Naive thymus-derived CD4-positive, alpha-beta T cell (primary cell): ENCODE data around the gene SFTA2. TPM values are rescaled to one million over a fixed set of nuclear protein-coding genes. Genes with fewer than 3 reads are reported as not detected.

Experiments
- ATAC-seq: fragments of 150-1000 bp; cut with Tn5 transposase; 2 replicates; pipeline ENCODE4 v1.10.0; 2021; ENCODE audit warnings: mild to moderate bottlenecking, moderate library complexity
- CTCF ChIA-PET: fragments of 350-600 bp; sonication (Branson Sonifier 250); formaldehyde crosslinking; loops from one replicate; lab custom pipeline; 2021; ENCODE audit warnings: antibody characterized with exemption; lab: Charles Lee
- POLR2A ChIA-PET: fragments of 350-600 bp; sonication (Branson Sonifier 250); formaldehyde crosslinking; loops from one replicate; lab custom pipeline; 2021; ENCODE audit warnings: antibody characterized with exemption, inconsistent platforms; lab: Charles Lee
- DNase-seq, 9 donors: peaks; one replicate each; pipeline versions ENCODE4 v3.0.0 to v3.0.0-alpha.2; 2020 to 2022; ENCODE audit warnings: mixed read lengths in 1 of 9
- H3K27ac ChIP-seq: one replicate; pipeline ENCODE4 v1.7.0; 2013; ENCODE audit warnings: mild to moderate bottlenecking, low read depth, low read length, moderate library complexity
- H3K27me3 ChIP-seq, 2 donors: one replicate each; pipeline ENCODE4 v1.7.0; 2013; ENCODE audit warnings: low read length in 2 of 2, mild to moderate bottlenecking in 2 of 2, moderate library complexity in 2 of 2; ENCODE audit not compliant: control insufficient read depth in 2 of 2, insufficient read depth in 2 of 2
- H3K36me3 ChIP-seq, 3 experiments: 1 replicate in 2 of 3; 2 replicates in 1 of 3; pipeline ENCODE4 v1.7.0; 2013; ENCODE audit warnings: low read length in 3 of 3, mild to moderate bottlenecking in 3 of 3, moderate library complexity in 1 of 3; ENCODE audit not compliant: insufficient read depth in 3 of 3, control insufficient read depth in 2 of 3
- H3K4me1 ChIP-seq, 2 donors: one replicate each; pipeline ENCODE4 v1.7.0; 2013; ENCODE audit warnings: low read length in 2 of 2, mild to moderate bottlenecking in 2 of 2, moderate library complexity in 1 of 2; ENCODE audit not compliant: control insufficient read depth in 2 of 2, insufficient read depth in 2 of 2
- H3K4me3 ChIP-seq: 2 replicates; pipeline ENCODE4 v1.7.0; 2013; ENCODE audit warnings: mild to moderate bottlenecking, low read length
- H3K9me3 ChIP-seq, 3 experiments: 1 replicate in 2 of 3; 2 replicates in 1 of 3; pipeline ENCODE4 v1.7.0; 2013; ENCODE audit warnings: low read length in 3 of 3; ENCODE audit not compliant: control insufficient read depth in 2 of 3
- H3K27ac Mint-ChIP-seq, 9 donors: one replicate each; pipeline ENCODE4 v1.8.0; 2020 to 2022; ENCODE audit warnings: mixed read lengths in 9 of 9, mild to moderate bottlenecking in 8 of 9, moderate library complexity in 5 of 9, inconsistent platforms in 2 of 9
- H3K27me3 Mint-ChIP-seq, 5 donors: one replicate each; pipeline ENCODE4 v1.8.0; 2021 to 2022; ENCODE audit warnings: mixed read lengths in 5 of 5, mild to moderate bottlenecking in 1 of 5
- H3K36me3 Mint-ChIP-seq, 5 donors: one replicate each; pipeline ENCODE4 v1.8.0; 2020 to 2022; ENCODE audit warnings: mixed read lengths in 5 of 5, mild to moderate bottlenecking in 3 of 5, inconsistent platforms in 1 of 5
- H3K4me1 Mint-ChIP-seq, 7 donors: one replicate each; pipeline ENCODE4 v1.8.0; 2020 to 2022; ENCODE audit warnings: mixed read lengths in 7 of 7, mild to moderate bottlenecking in 3 of 7, inconsistent platforms in 1 of 7
- H3K4me3 Mint-ChIP-seq, 10 donors: one replicate each; pipeline ENCODE4 v1.8.0; 2020 to 2022; ENCODE audit warnings: mild to moderate bottlenecking in 10 of 10, mixed read lengths in 10 of 10, moderate library complexity in 6 of 10, inconsistent platforms in 2 of 10
- H3K9me3 Mint-ChIP-seq, 11 donors: one replicate each; pipeline ENCODE4 v1.8.0; 2020 to 2022; ENCODE audit warnings: mixed read lengths in 11 of 11, mild to moderate bottlenecking in 4 of 11, inconsistent platforms in 1 of 11, moderate library complexity in 1 of 11
- intact Hi-C, 2 donors: fragments of 100-400 bp; cut with micrococcal nuclease; formaldehyde crosslinking; loops; one replicate each; pipeline ENCODE4 v1.15.1; 2023
- polyA plus RNA-seq, 2 donors: library from polyadenylated mRNA; unstranded; fragments of 300-500 nt; fragmentation: Illumina TruSeq; gene quantifications; one replicate each; pipeline ENCODE4 v1.2.3, GENCODE V29; 2021
- total RNA-seq, 6 experiments: library from RNA in 5 of 6; stranded (reverse) in 5 of 6; gene quantifications; 1 replicate in 5 of 6; 2 replicates in 1 of 6; pipeline ENCODE4 v1.2.3 and lab custom pipeline; 2021 to 2026

The SFTA2 gene
- total and polyA plus RNA-seq, 7 experiments from 2014 or later = 0.34 TPM; not detected in 6

DNA sequence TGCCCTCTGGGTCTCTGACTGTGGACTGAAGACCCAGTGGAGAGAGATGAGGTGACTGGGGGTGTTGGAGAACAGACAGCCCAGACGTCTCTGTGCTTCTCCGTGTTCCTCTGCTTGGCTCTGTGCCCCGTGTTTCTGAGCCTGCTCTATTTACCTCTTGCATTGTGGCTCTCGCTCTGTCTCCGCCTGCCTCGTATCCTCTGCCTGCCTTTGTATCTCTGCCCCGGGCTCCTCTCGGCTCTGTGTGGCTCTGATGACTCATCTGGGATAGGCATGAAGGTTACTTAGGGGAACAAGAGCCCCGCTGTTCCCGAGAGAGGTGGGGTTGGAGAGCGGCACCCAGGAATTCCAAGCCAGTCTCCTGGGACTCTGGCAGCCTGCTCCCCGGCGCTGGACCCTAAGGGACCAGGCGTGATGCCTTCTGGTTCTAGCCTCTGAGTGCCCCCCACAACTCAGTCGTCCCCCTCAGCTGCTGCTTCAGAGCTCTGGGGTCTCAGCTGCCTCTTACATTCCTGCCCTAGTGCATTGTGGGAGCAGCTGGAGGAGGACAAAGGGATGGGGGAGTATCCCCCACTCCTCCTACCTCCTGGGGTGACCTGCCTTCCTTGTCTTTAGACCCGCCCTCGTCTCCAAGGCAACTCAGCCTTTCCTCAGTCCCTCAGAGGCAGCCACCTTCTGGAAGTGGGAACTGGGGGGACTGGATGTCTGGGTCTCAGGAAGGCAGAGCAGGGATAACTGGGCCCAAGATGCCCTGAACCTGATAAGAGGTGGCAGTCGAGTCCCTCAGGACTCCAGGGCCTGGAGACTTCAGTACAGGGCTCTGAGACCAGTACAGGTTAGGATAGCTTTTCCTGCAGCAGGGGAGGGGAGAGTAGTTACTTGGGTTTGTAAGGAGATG, 45.7 kb downstream of the SFTA2 start:
- intact Hi-C loops = loop anchor here (1.0 to 10.0 kb wide), 3 partner anchors 28 to 271 kb away; partner anchors contain the start of genes VARS2 (in 2 of the 2), MRPS18B (in 1 of the 2) and PPP1R10 (in 1 of the 2)

DNA sequence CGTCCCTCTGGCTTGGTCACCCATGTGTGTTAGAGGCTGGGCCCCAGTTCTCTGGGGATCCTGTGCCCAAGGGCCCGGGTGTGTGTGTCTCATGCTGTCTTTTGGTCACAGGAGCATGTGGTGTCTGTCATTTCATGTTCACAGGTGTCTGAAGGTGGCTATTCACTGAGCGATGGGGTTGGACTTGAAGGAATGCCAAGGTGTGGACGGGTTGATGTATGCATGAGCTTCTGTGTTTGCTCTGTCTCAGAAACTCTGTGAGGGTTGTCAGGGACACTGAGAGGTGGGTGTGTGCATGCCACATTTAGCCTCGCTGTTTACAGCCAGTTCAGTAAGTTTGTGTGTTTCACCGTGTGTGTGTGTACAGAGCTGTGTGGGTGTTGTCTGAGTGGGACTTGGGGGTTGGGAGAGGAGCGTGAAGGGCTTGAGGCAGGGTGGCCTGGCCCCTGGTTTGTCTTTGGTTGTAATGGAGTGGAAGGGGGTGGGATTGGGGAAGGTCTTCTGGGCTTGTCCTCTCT, 46.4 kb downstream of the SFTA2 start:
- H3K9me3 Mint-ChIP-seq = no peaks in the 10 kb centered on the region
- no peaks in the 10 kb centered on the region for H3K27me3 ChIP-seq
- ChIA-PET CTCF (interaction anchor here (1.0 to 12.4 kb wide), 4 partner anchors 24 to 399 kb away, joined by 3 to 172 read pairs (median 3); no protein-coding TSS in a partner anchor), POLR2A (interaction anchor here (0.5 to 3.2 kb wide), 9 partner anchors 21 to 209 kb away, joined by 3 to 20 read pairs (median 3); partner anchors contain the start of genes IER3 and VARS2)
- peak overlapping the region; percentile 48 to 90 (median 89) for H3K27ac Mint-ChIP-seq
- intact Hi-C loops = loop anchor here (2.0 to 10.0 kb wide), 2 partner anchors 29 to 271 kb away; partner anchors contain the start of genes MRPS18B (in 1 of the 2), PPP1R10 (in 1 of the 2) and VARS2 (in 1 of the 2)
- H3K4me1 ChIP-seq = peaks cover 12 to 35% of the 10 kb centered on the region in 2 donors
- H3K36me3 ChIP-seq = peaks cover 0 to 10% (median 0%) of the 10 kb centered on the region in 3 experiments
- peak overlapping the region; percentile 68 for H3K4me3 ChIP-seq
- H3K9me3 ChIP-seq = no peaks in the 10 kb centered on the region
- peaks cover 0 to 7% (median 0%) of the 10 kb centered on the region in 5 donors for H3K27me3 Mint-ChIP-seq
- DNase-seq = peak in 3 of 9 donors; percentile 12 to 33 (median 17)
- H3K36me3 Mint-ChIP-seq = peaks cover 0 to 12% (median 6%) of the 10 kb centered on the region in 5 donors
- peak; percentile 19 for ATAC-seq
- peak overlapping the region; percentile 73 to 90 (median 82) for H3K4me3 Mint-ChIP-seq
- peaks cover 25 to 53% (median 32%) of the 10 kb centered on the region in 7 donors for H3K4me1 Mint-ChIP-seq
- H3K27ac ChIP-seq = peak overlapping the region; percentile 70

More for the DNA sequence above, 45.7 kb downstream of the SFTA2 start:
- Mint-ChIP-seq H3K36me3 (peaks cover 0 to 13% (median 6%) of the 10 kb centered on the region in 5 donors), H3K4me3 (peak overlapping the region; percentile 73 to 90 (median 82)), H3K27ac (peak overlapping the region; percentile 48 to 90 (median 89)), H3K27me3 (peaks cover 0 to 6% (median 0%) of the 10 kb centered on the region in 5 donors), H3K4me1 (peaks cover 25 to 52% (median 32%) of the 10 kb centered on the region in 7 donors), H3K9me3 (no peaks in the 10 kb centered on the region)
- Histone ChIP-seq H3K4me1 (peaks cover 12 to 35% of the 10 kb centered on the region in 2 donors), H3K27ac (peak overlapping the region; percentile 70), H3K27me3 (no peaks in the 10 kb centered on the region), H3K9me3 (no peaks in the 10 kb centered on the region), H3K4me3 (peak overlapping the region; percentile 68), H3K36me3 (peaks cover 0 to 17% (median 0%) of the 10 kb centered on the region in 3 experiments)
- ChIA-PET CTCF (interaction anchor here (0.9 to 12.4 kb wide), 3 partner anchors 8 to 201 kb away, joined by 3 to 172 read pairs (median 3); no protein-coding TSS in a partner anchor), POLR2A (interaction anchor here (0.6 to 1.4 kb wide), 5 partner anchors 59 to 435 kb away, joined by 3 to 6 read pairs (median 3); no protein-coding TSS in a partner anchor)
- ATAC-seq (peak; percentile 46), DNase-seq (peak in 6 of 9 donors; percentile 32 to 54 (median 50))

DNA sequence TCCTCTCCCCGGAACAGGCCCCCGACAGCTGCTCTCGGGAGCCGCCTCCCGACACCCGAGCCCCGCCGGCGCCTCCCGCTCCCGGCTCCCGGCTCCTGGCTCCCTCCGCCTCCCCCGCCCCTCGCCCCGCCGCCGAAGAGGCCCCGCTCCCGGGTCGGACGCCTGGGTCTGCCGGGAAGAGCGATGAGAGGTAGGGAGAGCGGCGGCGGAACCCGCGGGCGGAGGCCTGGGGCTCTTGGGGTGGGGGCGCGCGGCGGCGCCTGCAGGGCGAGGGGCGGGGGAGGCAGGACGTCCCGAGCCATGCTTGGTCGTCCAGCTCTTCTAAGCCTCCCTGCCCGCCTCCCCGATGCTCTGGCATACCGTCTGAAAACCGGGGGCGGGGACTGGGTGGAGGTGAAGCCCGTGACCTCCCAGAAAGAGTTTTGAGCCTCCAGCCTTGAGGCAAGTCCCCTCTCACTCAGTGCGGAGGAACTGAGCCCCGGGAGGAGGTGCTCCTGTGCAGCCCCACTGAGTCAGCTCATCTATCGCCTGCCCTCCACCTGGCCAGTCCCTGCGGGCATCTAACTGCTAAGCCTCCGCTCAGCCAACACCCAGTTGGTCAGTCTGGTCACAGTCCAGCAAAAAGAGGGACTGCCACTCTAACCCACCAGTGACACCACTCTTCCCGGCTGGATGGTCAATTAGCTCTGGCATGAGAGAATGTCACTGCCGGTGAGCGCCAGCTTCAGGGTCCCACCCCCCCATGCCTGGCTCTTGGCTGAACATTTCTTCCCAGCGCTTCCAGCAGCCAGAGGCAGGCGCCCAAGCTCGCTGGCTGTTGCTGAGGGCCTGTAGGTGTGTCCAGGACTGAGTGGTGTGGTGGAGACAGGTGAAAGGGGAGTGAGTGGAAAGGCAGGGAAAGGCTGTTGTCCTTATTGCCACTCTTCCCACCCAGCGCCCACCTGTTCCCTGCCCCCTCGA, 47.2 kb downstream of the SFTA2 start:
- CTCF ChIA-PET = interaction anchor here (0.8 to 12.4 kb wide), 7 partner anchors 25 to 399 kb away, joined by 3 to 172 read pairs (median 3); no protein-coding TSS in a partner anchor
- Mint-ChIP-seq H3K9me3 (no peaks in the 10 kb centered on the region), H3K36me3 (peaks cover 0 to 5% (median 2%) of the 10 kb centered on the region in 5 donors), H3K4me3 (peak overlapping the region; percentile 73 to 90 (median 82)), H3K27ac (peak overlapping the region; percentile 48 to 90 (median 88)), H3K27me3 (peaks cover 0 to 7% (median 0%) of the 10 kb centered on the region in 5 donors), H3K4me1 (peaks cover 25 to 53% (median 32%) of the 10 kb centered on the region in 7 donors)
- H3K9me3 ChIP-seq = no peaks in the 10 kb centered on the region
- no peaks in the 10 kb centered on the region for H3K27me3 ChIP-seq
- DNase-seq (peak in 6 of 9 donors; percentile 16 to 57 (median 28)), ATAC-seq (peak; percentile 45)
- peak overlapping the region; percentile 70 for H3K27ac ChIP-seq
- peak overlapping the region; percentile 68 for H3K4me3 ChIP-seq
- H3K4me1 ChIP-seq = peaks cover 12 to 35% of the 10 kb centered on the region in 2 donors
- POLR2A ChIA-PET = interaction anchor here (0.5 to 3.2 kb wide), 16 partner anchors 14 to 270 kb away, joined by 3 to 20 read pairs (median 3); partner anchors contain the start of genes IER3, MDC1 and VARS2
- H3K36me3 ChIP-seq = peaks cover 0 to 3% (median 0%) of the 10 kb centered on the region in 3 experiments
- intact Hi-C loops = loop anchor here (2.0 to 10.0 kb wide), 2 partner anchors 30 to 270 kb away; partner anchors contain the start of genes MRPS18B (in 1 of the 2), PPP1R10 (in 1 of the 2) and VARS2 (in 1 of the 2)

DNA sequence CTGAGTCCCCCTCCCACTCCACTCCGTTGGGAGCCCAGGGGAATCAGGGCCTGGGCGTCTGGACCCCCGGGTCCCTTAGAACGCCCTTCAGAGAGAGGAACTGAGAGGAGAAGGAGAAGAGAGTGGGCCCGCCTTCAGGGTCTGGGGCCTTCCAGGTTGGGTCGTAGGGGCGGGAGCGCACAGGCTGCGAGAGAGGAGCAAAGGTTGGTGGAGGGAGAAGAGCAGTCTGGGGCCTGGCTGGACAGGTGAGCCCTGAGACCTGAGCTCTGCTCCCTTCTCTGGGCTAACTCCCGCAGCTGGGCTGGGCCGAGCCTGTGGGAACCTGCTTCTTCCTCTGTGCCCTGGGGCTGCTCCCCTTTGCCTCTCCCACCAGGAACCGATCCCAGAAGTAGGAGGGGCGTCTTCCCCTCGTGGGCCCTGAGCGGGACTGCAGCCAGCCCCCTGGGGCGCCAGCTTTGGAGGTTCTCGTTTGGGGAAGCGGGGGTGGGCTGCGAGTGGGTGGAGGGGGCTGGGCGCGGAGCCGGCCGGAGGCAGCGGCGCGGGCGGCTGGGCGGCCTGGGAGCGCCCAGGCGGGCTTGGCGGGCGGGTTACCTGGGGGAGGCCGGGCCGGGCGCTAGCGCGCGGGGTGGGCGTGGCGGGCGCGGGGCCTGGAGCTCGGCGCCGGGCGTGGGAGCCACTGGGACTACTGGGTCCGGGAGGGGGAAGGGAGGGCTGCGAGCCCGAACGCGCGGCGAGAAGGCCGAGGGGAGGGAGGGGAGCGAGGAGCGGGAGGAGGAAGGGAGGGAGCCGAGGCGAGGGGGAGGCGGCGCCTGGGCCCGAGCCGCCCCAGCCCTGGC, 48.1 kb downstream of the SFTA2 start, which contains the start of gene DDR1:
Gene DDR1, plus strand, starts transcription at position 835 of the 836 bp plus-strand sequence. CDS start 4,211 bp downstream, outside the sequence.
- Mint-ChIP-seq H3K4me3 (peak within 1 kb of the TSS; percentile 73 to 91 (median 82)), H3K36me3 (no peaks in the 10 kb centered on the region), H3K27me3 (peaks cover 0 to 7% (median 0%) of the 10 kb centered on the region in 5 donors), H3K9me3 (no peaks in the 10 kb centered on the region), H3K27ac (peak within 1 kb of the TSS; percentile 53 to 93 (median 89)), H3K4me1 (peaks cover 25 to 53% (median 32%) of the 10 kb centered on the region in 7 donors)
- peak within 1 kb of the TSS; percentile 70 for H3K27ac ChIP-seq
- no peaks in the 10 kb centered on the region for H3K9me3 ChIP-seq
- intact Hi-C loops = loop anchor here (2.0 to 10.0 kb wide), 2 partner anchors 31 to 269 kb away; partner anchors contain the start of genes MRPS18B (in 1 of the 2), PPP1R10 (in 1 of the 2) and VARS2 (in 1 of the 2)
- peak in 6 of 9 donors; percentile 17 to 42 (median 24) for DNase-seq
- no peaks in the 10 kb centered on the region for H3K27me3 ChIP-seq
- ChIA-PET POLR2A (interaction anchor here (0.7 to 3.2 kb wide), 13 partner anchors 15 to 269 kb away, joined by 3 to 20 read pairs (median 3); partner anchors contain the start of genes IER3 and MDC1), CTCF (interaction anchor here (0.8 to 12.4 kb wide), 7 partner anchors 53 to 398 kb away, joined by 3 to 172 read pairs (median 3); no protein-coding TSS in a partner anchor)
- ATAC-seq = peak; percentile 66
- H3K4me3 ChIP-seq = peak within 1 kb of the TSS; percentile 68
- H3K4me1 ChIP-seq = peaks cover 12 to 35% of the 10 kb centered on the region in 2 donors
- no peaks in the 10 kb centered on the region for H3K36me3 ChIP-seq
